ENCODE results near the gene WWC2.

- TF ChIP-seq CTCF (IDR thresholded peaks at IDR 0.05; ENCODE audit: insufficient read depth, low read length) (no peak), POLR2AphosphoS5 (IDR thresholded peaks at IDR 0.05; ENCODE audit: low read depth) (no peak), REST (IDR thresholded peaks at IDR 0.05; ENCODE audit: insufficient replicate concordance, low read depth) (no peak), GABPA (IDR thresholded peaks at IDR 0.05; ENCODE audit: low read depth) (no peak), SPI1 (IDR thresholded peaks at IDR 0.05; ENCODE audit: borderline replicate concordance, low read depth) (no peak)
Measured at GRCh38 chr4:183337833-183338232, 238.8 kb downstream of the WWC2 start.

Measured in HL-60 (cell line).